ENCODE results near the gene STK16. TPM values are rescaled to one million over a fixed set of nuclear protein-coding genes. Genes with fewer than 3 reads are reported as not detected.

STK16 gene
- total and polyA plus RNA-seq, 12 donors: 12.9 to 26.7 (median 19.7) TPM

DNA sequence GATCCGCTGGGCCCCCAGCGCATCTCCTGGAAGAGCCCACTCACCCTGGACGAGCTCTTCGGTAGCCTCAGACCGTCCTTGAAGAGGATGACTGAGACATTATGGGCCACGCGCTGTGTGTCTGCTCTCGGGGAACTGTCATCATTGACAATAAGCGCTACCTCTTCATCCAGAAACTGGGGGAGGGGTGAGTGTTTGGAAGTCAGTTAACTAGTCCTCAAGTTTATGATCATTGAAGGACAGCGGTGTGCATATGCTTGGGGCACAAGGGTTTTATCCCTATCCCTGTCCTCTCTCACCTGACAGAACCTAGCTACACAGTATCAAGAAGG is 586 bp downstream of the STK16 start:
- TF ChIP-seq, protein P1, sequence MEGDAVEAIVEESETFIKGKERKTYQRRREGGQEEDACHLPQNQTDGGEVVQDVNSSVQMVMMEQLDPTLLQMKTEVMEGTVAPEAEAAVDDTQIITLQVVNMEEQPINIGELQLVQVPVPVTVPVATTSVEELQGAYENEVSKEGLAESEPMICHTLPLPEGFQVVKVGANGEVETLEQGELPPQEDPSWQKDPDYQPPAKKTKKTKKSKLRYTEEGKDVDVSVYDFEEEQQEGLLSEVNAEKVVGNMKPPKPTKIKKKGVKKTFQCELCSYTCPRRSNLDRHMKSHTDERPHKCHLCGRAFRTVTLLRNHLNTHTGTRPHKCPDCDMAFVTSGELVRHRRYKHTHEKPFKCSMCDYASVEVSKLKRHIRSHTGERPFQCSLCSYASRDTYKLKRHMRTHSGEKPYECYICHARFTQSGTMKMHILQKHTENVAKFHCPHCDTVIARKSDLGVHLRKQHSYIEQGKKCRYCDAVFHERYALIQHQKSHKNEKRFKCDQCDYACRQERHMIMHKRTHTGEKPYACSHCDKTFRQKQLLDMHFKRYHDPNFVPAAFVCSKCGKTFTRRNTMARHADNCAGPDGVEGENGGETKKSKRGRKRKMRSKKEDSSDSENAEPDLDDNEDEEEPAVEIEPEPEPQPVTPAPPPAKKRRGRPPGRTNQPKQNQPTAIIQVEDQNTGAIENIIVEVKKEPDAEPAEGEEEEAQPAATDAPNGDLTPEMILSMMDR (IDR thresholded peaks at IDR 0.05): no peak
- intact Hi-C loops (cut with DNase I): loop anchor here in 1 of 10 donors (2.0 kb wide), 1 partner anchor 49 kb away; no protein-coding TSS in a partner anchor
- Histone ChIP-seq H3K27me3 (no peaks in the 10 kb centered on the region), H3K9me3 (no peaks in the 10 kb centered on the region), H3K27ac (peak overlapping the region; percentile 49 to 99 (median 95)), H3K4me1 (peaks cover 25 to 61% (median 46%) of the 10 kb centered on the region in 9 donors), H3K4me3 (peak overlapping the region; percentile 74 to 96 (median 85)), H3K36me3 (peaks cover 0 to 36% (median 7%) of the 10 kb centered on the region in 9 donors)
- ATAC-seq (peak in 1 of 8 donors; percentile 3), DNase-seq (no peak)
- WGBS, 2 donors: 12 to 15% methylated on average over 10 of the region's 10 CpGs

DNA sequence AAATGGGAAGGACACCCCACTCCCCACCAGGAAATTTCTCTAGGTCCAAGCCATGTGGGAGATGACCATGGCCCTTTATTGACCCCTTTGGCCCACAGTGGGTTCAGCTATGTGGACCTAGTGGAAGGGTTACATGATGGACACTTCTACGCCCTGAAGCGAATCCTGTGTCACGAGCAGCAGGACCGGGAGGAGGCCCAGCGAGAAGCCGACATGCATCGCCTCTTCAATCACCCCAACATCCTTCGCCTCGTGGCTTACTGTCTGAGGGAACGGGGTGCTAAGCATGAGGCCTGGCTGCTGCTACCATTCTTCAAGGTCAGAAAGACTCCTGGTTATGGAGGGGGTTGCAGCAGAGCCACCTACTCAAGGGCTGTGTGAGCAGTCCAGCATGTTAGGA is 1.3 kb downstream of the STK16 start:
- intact Hi-C loops (cut with DNase I): no loop called here
- WGBS, 2 donors: 96% methylated on average over 10 of the region's 10 CpGs

DNA sequence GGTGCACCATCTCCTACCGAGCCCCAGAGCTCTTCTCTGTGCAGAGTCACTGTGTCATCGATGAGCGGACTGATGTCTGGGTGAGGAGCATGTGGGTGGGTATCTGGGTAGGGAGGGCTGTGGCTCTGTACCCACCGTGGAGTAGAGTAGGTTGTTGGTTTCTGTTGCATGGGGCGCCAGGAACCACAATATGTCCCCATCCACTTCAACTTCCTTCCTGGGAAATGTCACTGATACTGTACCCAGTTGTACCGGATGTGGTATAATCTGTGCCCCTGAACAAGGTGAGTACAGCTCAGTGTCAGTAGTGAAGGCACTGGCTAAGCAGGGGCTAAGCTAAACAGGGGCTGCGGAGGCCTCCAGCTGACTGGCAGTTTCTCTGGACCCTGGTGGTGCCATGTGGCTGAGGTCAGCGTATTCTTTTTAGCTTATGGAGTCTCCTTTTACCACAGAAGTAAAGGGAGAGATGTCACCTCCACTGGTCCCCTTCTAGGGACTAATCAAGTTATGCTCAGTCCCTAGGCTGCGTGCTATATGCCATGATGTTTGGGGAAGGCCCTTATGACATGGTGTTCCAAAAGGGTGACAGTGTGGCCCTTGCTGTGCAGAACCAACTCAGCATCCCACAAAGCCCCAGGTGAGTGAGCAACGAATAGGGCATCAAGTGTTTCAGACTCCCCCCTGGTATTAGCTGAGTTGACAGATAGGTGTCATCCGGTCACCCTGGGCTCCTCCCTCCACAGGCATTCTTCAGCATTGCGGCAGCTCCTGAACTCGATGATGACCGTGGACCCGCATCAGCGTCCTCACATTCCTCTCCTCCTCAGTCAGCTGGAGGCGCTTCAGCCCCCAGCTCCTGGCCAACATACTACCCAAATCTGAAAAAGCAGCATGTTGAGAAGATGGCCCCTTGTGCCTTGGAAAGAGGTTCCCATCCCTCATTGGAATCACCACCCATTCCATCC is 2.7 kb downstream of the STK16 start:
- peaks cover 28 to 81% (median 64%) of the 10 kb centered on the region in 9 donors for H3K4me1 ChIP-seq
- ATAC-seq: no peak
- no peak for DNase-seq
- H3K36me3 ChIP-seq: peaks cover 0 to 43% (median 7%) of the 10 kb centered on the region in 9 donors
- no peaks in the 10 kb centered on the region for H3K9me3 ChIP-seq
- intact Hi-C loops (cut with DNase I): no loop called here
- WGBS, 2 donors: 88 to 91% methylated on average over 17 of the region's 17 CpGs
- H3K4me3 ChIP-seq: peak overlapping the region in 1 of 10 donors; percentile 22
- TF ChIP-seq, protein P1 (IDR thresholded peaks at IDR 0.05): no peak
- peak overlapping the region in 4 of 10 donors; percentile 26 to 99 (median 77) for H3K27ac ChIP-seq
- no peaks in the 10 kb centered on the region for H3K27me3 ChIP-seq

More for the DNA sequence above, 1.3 kb downstream of the STK16 start:
- Histone ChIP-seq H3K27ac (peak overlapping the region in 2 of 10 donors; percentile 93 to 99), H3K9me3 (no peaks in the 10 kb centered on the region), H3K36me3 (peaks cover 0 to 43% (median 7%) of the 10 kb centered on the region in 9 donors), H3K27me3 (no peaks in the 10 kb centered on the region), H3K4me1 (peaks cover 25 to 68% (median 50%) of the 10 kb centered on the region in 9 donors), H3K4me3 (no peak overlapping the region)
- DNase-seq: no peak
- TF ChIP-seq, protein P1 (IDR thresholded peaks at IDR 0.05): no peak
- ATAC-seq: no peak

GRCh38 chr2:219248845-219249202 is 3.5 kb downstream of the STK16 start:
- Histone ChIP-seq H3K36me3 (peaks cover 0 to 43% (median 7%) of the 10 kb centered on the region in 9 donors), H3K4me3 (peak overlapping the region in 3 of 10 donors; percentile 2 to 22 (median 8)), H3K27ac (peak overlapping the region; percentile 46 to 99 (median 76)), H3K27me3 (no peaks in the 10 kb centered on the region), H3K4me1 (peaks cover 28 to 88% (median 70%) of the 10 kb centered on the region in 9 donors), H3K9me3 (no peaks in the 10 kb centered on the region)
- TF ChIP-seq, protein P1 (IDR thresholded peaks at IDR 0.05): no peak
- intact Hi-C loops (cut with DNase I): loop anchor here in 1 of 10 donors (1.0 kb wide), 1 partner anchor 45 kb away; no protein-coding TSS in a partner anchor
- 80 to 87% methylated on average over 2 of the region's 2 CpGs for WGBS, 2 donors
- no peak for ATAC-seq
- no peak for DNase-seq

Data from heart right ventricle (tissue), 16 donors.